Activated naive CD8-positive, alpha-beta T cell (primary cell): ENCODE measurements around the gene MOG.
"Not testable (repeated sequence)": the region's sequence is repeated elsewhere in the genome, so short reads cannot be mapped to it uniquely, and the experiment has no call there.

Experiments
- H3K27ac Mint-ChIP-seq: one replicate; pipeline ENCODE4 v1.8.0; 2021; ENCODE audit warnings: mixed read lengths
- H3K27me3 Mint-ChIP-seq: one replicate; pipeline ENCODE4 v1.8.0; 2021; ENCODE audit warnings: mixed read lengths
- H3K36me3 Mint-ChIP-seq: one replicate; pipeline ENCODE4 v1.8.0; 2021; ENCODE audit warnings: mixed read lengths
- H3K4me1 Mint-ChIP-seq: one replicate; pipeline ENCODE4 v1.8.0; 2021; ENCODE audit warnings: low read depth, mixed read lengths
- H3K4me3 Mint-ChIP-seq: one replicate; pipeline ENCODE4 v1.8.0; 2021; ENCODE audit warnings: mild to moderate bottlenecking, mixed read lengths
- H3K9me3 Mint-ChIP-seq: one replicate; pipeline ENCODE4 v1.8.0; 2021; ENCODE audit warnings: low read depth, mixed read lengths

Gene MOG

DNA sequence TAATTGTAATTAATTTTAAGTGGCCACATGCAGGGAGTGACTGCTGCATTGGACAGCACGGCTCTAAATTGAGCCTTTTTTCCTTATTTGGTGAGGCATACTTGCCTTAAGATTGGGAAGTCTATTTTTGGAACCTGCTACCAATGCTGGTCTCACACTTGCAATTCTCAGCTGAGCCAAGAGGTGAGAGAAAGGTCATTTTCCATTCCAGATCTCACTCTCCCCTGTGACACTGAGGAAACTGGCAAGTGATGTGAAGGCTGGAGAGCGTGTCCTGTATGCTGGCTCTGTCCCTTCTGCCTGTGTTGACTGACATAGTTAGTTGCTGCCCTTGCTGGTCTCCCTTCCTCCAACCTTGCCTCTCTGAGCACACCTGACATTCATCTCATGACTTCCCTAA lies 735 bp upstream of the MOG start:
- no peak overlapping the region for H3K27ac Mint-ChIP-seq
- H3K4me1 Mint-ChIP-seq: peaks cover 4% of the 10 kb centered on the region
- no peak overlapping the region for H3K4me3 Mint-ChIP-seq
- no peaks in the 10 kb centered on the region for H3K9me3 Mint-ChIP-seq
- no peaks in the 10 kb centered on the region for H3K36me3 Mint-ChIP-seq
- peaks cover 18% of the 10 kb centered on the region for H3K27me3 Mint-ChIP-seq

DNA sequence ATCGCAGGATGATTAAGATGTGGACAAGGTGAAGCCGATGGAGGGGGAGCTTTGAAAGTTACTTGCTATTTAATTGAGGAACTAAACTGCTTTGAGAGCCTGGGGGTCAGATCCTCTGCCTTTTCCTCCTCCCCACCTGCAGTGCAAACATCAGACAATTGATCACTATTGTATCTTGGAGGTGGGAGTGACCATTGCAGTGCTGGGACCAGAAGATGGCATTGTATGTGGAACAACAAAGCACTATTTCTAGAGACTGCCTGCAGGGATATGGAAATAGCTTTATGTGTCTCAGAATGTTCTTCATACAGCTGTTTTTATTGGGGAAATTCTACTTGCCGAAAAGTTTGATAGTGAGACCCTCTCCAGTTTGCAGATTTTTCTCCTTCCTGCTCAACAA lies 4.2 kb downstream of the MOG start:
- peaks cover 26% of the 10 kb centered on the region for H3K27me3 Mint-ChIP-seq
- no peaks in the 10 kb centered on the region for H3K4me1 Mint-ChIP-seq
- H3K36me3 Mint-ChIP-seq: no peaks in the 10 kb centered on the region

DNA sequence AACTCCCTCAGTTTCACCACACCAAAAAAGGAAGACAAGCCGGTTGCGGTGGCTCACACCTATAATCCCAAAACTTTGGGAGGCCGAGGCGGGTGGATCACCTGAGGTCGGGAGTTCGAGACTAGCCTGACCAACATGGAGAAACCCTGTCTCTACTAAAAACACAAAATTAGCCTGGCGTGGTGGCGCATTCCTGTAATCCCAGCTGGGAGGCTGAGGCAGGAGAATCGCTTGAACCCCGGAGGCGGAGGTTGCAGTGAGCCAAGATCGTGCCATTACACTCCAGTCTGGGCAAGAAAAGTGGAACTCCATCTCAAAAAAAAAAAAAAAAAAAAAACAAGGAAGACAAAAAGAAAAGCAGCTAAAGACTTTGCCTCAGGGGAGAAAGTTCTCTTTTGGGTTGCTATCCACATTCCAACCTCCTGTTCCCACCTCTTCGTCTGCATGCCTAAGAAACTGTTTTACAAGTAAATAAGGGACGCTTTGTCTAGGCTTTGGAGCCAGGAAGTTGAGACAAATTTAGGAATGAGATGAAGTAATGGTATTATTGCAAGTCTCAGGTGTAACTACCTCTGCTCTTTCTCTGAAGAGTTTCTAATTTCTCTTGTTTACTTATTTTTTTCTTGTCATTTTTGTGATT lies 4.7 kb downstream of the MOG start:
- not testable (repeated sequence) for H3K36me3 Mint-ChIP-seq, H3K27ac Mint-ChIP-seq, H3K4me1 Mint-ChIP-seq, H3K9me3 Mint-ChIP-seq, H3K4me3 Mint-ChIP-seq
- H3K27me3 Mint-ChIP-seq: peaks cover 25% of the 10 kb centered on the region

More for the DNA sequence above, 4.2 kb downstream of the MOG start:
- Mint-ChIP-seq H3K27ac (no peak overlapping the region), H3K9me3 (no peaks in the 10 kb centered on the region), H3K4me3 (no peak overlapping the region)

DNA sequence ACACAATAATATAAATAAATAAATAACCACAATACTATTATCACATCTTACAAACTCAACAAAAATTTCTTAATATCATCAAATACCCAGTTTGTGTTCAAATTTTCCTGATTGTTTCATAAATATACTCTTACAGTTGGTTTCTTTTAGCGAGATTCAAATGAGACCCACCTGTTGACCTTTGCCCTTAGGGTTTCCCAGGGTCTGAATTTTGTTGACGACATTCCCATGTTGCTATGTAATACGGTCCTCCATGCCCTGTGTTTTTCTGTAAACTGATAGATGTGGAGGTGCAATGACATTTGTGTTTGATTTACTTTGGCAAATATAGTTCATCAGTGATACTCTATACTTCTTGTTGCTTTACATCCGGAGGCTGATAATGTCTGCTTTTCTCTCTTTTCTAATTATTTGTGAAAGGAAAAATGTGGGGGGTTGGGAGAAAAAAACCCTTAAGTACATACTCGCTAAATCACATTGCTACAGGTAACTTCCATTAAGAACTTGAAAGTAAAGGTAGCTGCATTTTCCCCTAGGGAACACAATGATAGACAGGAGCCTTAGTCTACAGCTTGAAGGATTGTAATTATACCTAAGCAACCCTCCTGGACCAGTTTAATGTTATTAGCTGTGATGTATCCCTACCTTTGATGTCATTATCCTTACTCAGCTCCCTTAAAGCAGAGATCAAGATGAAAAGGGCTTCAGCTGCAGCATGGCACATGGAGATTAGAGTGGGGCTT lies 6.6 kb downstream of the MOG start:
- Mint-ChIP-seq H3K9me3 (no peaks in the 10 kb centered on the region), H3K36me3 (no peaks in the 10 kb centered on the region), H3K27me3 (peaks cover 23% of the 10 kb centered on the region), H3K4me1 (no peaks in the 10 kb centered on the region), H3K4me3 (no peak overlapping the region), H3K27ac (no peak overlapping the region)

DNA sequence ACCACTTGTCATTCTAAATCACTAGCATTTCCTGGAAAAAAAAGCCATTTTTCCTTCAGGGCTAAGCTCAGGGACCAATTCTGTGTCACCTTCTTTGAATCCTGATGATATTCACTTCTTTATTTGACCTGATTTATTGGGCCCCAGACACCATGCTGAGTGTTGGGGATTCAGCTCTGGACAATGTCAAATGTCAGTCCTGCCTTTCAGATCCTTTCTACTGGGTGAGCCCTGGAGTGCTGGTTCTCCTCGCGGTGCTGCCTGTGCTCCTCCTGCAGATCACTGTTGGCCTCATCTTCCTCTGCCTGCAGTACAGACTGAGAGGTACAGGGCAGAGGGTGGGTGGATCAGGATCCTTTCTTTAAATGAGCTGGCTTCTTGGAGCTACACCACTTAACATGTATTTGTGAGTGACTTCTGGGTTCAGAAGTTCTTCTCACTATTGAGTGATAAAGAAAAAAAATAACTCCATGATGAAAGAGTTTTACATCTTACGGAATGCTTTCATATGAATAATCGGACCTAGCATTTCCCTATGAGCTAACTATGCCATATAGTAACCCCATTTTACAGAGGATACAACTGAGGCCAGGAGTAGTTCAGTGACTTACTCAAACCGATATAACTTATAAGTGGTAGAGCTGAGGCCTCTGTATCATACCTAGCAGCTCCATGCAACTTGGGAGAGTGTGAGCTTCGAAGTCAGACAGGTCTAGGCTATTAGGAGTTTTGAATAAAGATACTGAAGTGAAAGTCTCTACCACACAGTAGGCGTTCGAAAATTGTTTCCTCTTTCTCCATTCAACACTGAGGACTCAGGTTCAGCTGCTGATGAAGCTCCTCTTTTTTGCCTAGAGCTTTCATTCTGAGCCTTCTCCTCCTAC lies 9.3 kb downstream of the MOG start:
- no peak overlapping the region for H3K4me3 Mint-ChIP-seq
- peaks cover 23% of the 10 kb centered on the region for H3K27me3 Mint-ChIP-seq

DNA sequence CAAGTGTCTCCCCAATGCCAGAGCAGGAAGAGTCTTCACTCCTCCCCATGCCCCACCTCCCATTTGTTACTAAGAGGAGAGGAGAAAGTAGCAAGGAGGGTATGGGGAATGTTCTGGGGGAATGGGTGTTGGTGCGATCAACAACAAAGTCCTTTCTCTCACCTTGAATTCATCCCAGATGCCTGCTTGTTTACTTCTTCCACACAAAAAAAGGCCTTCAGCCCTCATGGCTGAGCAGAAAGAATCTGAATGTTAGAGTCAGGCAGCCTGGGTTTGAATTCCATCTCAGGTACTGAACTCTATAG lies 9.9 kb downstream of the MOG start:
- H3K36me3 Mint-ChIP-seq: no peaks in the 10 kb centered on the region
- H3K27me3 Mint-ChIP-seq: peaks cover 25% of the 10 kb centered on the region
- H3K9me3 Mint-ChIP-seq: no peaks in the 10 kb centered on the region
- no peak overlapping the region for H3K4me3 Mint-ChIP-seq
- H3K27ac Mint-ChIP-seq: no peak overlapping the region
- H3K4me1 Mint-ChIP-seq: no peaks in the 10 kb centered on the region

More for the DNA sequence above, 9.3 kb downstream of the MOG start:
- no peak overlapping the region for H3K27ac Mint-ChIP-seq
- no peaks in the 10 kb centered on the region for H3K9me3 Mint-ChIP-seq
- no peaks in the 10 kb centered on the region for H3K4me1 Mint-ChIP-seq
- H3K36me3 Mint-ChIP-seq: no peaks in the 10 kb centered on the region

DNA sequence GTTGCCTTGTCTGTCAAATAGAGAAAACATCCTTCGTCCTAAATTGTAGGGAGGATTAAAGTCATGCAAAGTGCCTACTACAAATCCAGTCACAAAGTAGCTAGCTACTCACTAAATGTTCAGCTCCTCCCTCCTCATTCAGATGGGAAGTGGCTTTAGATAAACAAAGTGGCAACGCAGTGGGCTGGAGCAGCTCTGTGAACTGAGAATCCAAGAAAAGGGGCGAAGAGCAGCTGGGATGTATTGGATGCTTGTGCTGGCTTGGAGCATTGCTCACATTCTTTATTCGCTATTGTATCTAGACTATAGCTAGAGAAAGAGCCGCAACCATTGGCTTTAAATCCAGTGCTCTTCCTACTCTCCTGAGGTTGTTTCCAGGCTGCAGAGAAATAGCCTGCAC lies 10.3 kb downstream of the MOG start:
- Mint-ChIP-seq H3K4me1 (no peaks in the 10 kb centered on the region), H3K4me3 (no peak overlapping the region), H3K9me3 (no peaks in the 10 kb centered on the region), H3K36me3 (no peaks in the 10 kb centered on the region), H3K27ac (no peak overlapping the region), H3K27me3 (peaks cover 22% of the 10 kb centered on the region)

DNA sequence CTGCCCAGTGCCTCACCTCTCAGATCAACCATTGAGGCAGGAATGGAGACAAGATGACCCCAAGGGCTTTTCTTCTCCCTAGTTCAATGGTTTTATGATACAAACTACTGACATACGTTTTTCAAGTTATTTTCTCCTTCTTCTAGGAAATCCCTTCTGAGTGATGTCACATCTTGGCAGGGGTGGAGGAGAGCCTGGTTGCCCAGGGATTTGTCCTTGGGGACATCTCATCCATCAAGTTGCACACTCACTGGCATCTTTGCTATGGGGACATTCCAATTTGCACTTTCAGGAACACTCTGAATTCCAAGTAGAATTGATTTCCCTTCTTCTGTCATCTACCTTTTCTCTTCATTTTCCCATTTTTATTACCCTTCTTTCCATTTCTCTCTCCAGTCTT lies 14.1 kb downstream of the MOG start:
- Mint-ChIP-seq H3K27me3 (peaks cover 16% of the 10 kb centered on the region), H3K4me3 (no peak overlapping the region), H3K4me1 (no peaks in the 10 kb centered on the region), H3K36me3 (no peaks in the 10 kb centered on the region), H3K27ac (no peak overlapping the region), H3K9me3 (no peaks in the 10 kb centered on the region)

DNA sequence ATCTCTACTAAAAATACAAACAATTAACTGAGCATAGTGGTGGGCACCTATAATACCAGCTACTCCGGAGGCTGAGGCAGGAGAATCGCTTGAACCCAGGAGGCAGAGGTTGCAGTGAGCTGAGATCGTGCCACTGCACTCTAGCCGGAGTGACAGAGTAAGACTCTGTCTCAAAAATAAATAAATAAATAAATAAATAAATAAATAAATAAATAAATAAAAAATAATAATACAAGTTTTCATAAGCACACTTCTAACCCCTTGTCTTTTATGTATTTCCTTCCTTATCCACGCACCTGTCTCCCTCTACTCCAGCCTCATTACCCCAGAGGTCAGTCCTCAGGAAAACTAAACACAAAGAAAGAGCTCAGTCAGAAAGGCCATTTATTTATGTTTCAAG lies 15.2 kb downstream of the MOG start:
- H3K36me3 Mint-ChIP-seq, H3K9me3 Mint-ChIP-seq: not testable (repeated sequence)
- H3K27me3 Mint-ChIP-seq: peaks cover 16% of the 10 kb centered on the region

DNA sequence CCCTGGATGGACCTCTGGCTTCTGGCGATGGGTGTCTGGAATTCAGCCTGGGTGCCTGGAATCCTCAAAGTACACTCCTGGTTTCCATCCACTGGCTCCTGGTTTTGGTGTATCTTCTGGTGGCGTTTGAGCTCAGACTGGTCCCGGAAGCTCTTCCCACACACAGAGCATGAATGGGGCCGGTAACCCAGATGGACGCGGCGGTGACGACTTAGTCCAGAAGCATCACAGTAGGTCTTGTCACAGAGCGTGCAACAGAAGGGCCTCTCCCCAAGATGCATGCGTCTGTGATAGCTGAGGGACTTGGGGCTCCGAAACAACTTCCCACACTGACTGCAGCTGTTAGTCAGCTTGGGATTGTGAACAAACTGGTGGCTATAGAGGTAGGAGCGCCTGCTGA lies 16.3 kb downstream of the MOG start:
- H3K4me3 Mint-ChIP-seq: no peak overlapping the region
- peaks cover 13% of the 10 kb centered on the region for H3K27me3 Mint-ChIP-seq
- no peak overlapping the region for H3K27ac Mint-ChIP-seq
- H3K9me3 Mint-ChIP-seq: no peaks in the 10 kb centered on the region
- peaks cover 2% of the 10 kb centered on the region for H3K4me1 Mint-ChIP-seq
- no peaks in the 10 kb centered on the region for H3K36me3 Mint-ChIP-seq

More for the DNA sequence above, 15.2 kb downstream of the MOG start:
- H3K27ac Mint-ChIP-seq, H3K4me1 Mint-ChIP-seq, H3K4me3 Mint-ChIP-seq: not testable (repeated sequence)

DNA sequence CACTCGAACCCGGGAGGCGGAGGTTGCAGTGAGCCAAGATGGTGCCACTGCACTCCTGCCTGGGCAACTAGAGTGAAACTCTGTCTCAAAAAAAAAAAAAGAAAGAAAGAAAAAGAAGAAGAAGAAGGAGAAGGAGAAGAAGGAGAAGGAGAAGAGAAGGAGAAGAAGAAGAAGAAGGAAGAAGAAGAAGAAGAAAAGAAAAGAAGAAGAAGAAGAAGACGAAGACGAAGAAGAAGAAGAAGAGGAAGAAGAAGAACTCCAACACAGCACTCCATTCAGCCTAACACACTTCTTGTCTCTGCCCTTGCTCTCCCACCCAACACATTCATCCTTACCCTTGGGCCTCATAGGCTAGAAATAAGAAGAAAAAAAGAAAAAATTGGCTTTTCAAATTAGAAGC lies 17.1 kb downstream of the MOG start:
- peaks cover 12% of the 10 kb centered on the region for H3K27me3 Mint-ChIP-seq
- no peaks in the 10 kb centered on the region for H3K9me3 Mint-ChIP-seq
- peaks cover 2% of the 10 kb centered on the region for H3K4me1 Mint-ChIP-seq
- H3K36me3 Mint-ChIP-seq: no peaks in the 10 kb centered on the region
- no peak overlapping the region for H3K27ac Mint-ChIP-seq
- no peak overlapping the region for H3K4me3 Mint-ChIP-seq

DNA sequence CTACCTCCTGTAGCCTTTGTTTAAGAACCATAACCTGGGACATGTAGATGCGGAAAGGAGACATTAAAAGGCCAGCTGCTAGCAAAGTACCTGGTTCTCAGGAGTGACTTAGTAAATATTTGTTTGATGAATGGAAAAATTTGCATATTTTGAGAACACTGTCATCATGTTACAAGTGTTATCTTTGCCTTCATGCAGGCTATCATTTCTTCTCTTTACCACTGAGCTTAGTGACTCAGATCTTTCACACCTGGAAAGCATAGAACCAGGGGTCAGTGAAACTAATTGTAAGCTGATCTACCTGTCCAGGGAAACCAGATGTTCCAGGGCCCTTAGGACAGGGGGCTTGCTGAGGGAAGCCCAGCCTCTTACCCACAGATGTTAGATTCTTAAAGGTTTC lies 18.7 kb downstream of the MOG start:
- Mint-ChIP-seq H3K36me3 (no peaks in the 10 kb centered on the region), H3K4me1 (peaks cover 2% of the 10 kb centered on the region), H3K4me3 (no peak overlapping the region), H3K9me3 (no peaks in the 10 kb centered on the region), H3K27me3 (peaks cover 9% of the 10 kb centered on the region), H3K27ac (no peak overlapping the region)

DNA sequence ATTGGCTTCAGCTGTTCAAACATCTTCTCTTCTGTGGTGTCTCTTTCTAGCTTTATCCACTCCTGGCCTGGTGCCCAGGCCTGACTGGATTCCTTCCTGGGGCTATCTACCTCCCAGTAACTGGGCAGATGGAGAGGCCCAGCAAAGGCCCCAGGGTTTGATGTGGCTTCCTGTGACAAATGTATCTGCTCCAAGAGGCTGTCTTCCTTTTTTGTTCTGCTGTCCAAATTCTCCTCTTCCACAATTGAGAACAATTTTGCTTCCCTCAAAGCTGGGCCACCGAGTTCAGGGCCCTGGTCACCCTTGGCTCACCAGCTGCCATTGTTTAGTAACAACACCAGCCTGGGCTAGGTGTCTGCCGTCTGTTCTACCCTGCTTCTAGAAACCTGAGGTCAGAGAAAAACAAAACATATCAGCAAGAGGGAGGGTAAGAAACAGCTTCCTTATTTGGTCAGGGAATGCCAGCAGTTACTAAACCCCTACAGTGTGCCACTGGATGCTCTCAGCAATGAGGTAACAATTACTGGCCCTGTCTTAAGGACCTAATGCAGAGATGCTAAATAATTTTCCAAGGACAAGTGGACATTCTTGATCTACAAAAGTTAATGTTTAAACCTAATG lies 20.2 kb downstream of the MOG start:
- H3K27me3 Mint-ChIP-seq: no peaks in the 10 kb centered on the region
- H3K4me3 Mint-ChIP-seq: no peak overlapping the region
- no peaks in the 10 kb centered on the region for H3K36me3 Mint-ChIP-seq
- peaks cover 2% of the 10 kb centered on the region for H3K4me1 Mint-ChIP-seq
- no peak overlapping the region for H3K27ac Mint-ChIP-seq
- H3K9me3 Mint-ChIP-seq: no peaks in the 10 kb centered on the region

DNA sequence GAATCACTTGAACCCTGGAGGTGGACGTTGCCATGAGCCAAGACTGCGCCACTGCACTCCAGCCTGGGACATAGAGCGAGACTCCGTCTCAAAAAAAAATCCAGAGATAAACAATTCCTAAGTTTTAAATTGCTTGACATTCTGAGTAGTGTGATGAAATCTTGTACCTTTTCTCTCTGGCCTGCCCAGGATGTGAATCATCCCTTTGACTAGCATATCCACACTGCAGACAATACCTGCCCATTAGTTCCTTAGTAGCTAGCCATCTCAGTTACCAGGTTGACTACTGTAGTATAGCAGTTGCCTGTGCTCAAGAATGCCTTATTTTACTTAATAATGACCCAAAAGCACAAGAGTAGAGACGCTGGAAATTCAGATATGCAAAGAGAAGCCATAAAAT lies 21.2 kb downstream of the MOG start:
- no peaks in the 10 kb centered on the region for H3K9me3 Mint-ChIP-seq
- no peak overlapping the region for H3K4me3 Mint-ChIP-seq
- H3K36me3 Mint-ChIP-seq: no peaks in the 10 kb centered on the region
- H3K4me1 Mint-ChIP-seq: peaks cover 2% of the 10 kb centered on the region
- no peaks in the 10 kb centered on the region for H3K27me3 Mint-ChIP-seq
- no peak overlapping the region for H3K27ac Mint-ChIP-seq

DNA sequence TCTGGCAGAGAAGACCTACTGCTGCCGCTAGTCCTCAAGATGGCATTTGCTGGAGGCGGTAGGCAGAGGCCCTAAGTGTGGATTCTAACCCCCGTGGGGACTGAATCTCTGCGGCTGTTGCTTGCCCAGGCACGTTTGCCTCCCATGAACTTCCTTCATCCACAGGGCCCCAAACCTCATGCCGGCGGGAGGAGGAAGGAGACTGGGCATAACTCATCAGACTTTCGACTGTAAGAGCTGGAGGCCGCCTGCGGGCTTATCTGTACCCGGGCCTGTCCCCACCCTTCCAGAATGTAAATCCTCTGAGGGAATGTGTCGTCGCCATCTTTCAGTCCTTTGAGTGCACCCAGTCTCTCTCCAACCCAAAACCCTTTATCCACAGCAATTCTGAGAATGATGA lies 23.1 kb downstream of the MOG start:
- Mint-ChIP-seq H3K4me3 (no peak overlapping the region), H3K27me3 (no peaks in the 10 kb centered on the region), H3K27ac (no peak overlapping the region)

More for the DNA sequence above, 23.1 kb downstream of the MOG start:
- no peaks in the 10 kb centered on the region for H3K36me3 Mint-ChIP-seq
- peaks cover 2% of the 10 kb centered on the region for H3K4me1 Mint-ChIP-seq
- no peaks in the 10 kb centered on the region for H3K9me3 Mint-ChIP-seq
